CD4-positive, CD25-positive, alpha-beta regulatory T cell (primary cell): Measurements from ENCODE around the gene MCM8. TPM values are rescaled to one million over a fixed set of nuclear protein-coding genes. Genes with fewer than 3 reads are reported as not detected.

Source experiments
- ATAC-seq, 2 donors: fragments of 150-1000 bp; cut with Tn5 transposase; one replicate each; pipeline ENCODE4 v1.10.0; 2021; ENCODE audit warnings: low read depth in 2 of 2, moderate number of reproducible peaks in 2 of 2, moderate library complexity in 1 of 2
- DNase-seq, 3 donors: peaks; one replicate each; pipeline versions ENCODE4 v3.0.0 to v3.0.0-alpha.2; 2012 to 2022; ENCODE audit warnings: mixed read lengths in 1 of 3
- H3K27ac ChIP-seq: one replicate; pipeline ENCODE4 v1.7.0; 2013; ENCODE audit warnings: mild to moderate bottlenecking, low read length; ENCODE audit not compliant: insufficient read depth, poor library complexity, severe bottlenecking
- H3K27me3 ChIP-seq: one replicate; pipeline ENCODE4 v1.7.0; 2013; ENCODE audit warnings: low read length; ENCODE audit not compliant: control insufficient read depth, insufficient read depth
- H3K36me3 ChIP-seq: one replicate; pipeline ENCODE4 v1.7.0; 2013; ENCODE audit warnings: mild to moderate bottlenecking, low read length, moderate library complexity; ENCODE audit not compliant: control insufficient read depth, insufficient read depth
- H3K4me1 ChIP-seq: 2 replicates; pipeline ENCODE4 v1.7.0; 2013; ENCODE audit warnings: mild to moderate bottlenecking, low read length; ENCODE audit not compliant: insufficient read depth, control insufficient read depth, poor library complexity, severe bottlenecking
- H3K4me3 ChIP-seq: one replicate; pipeline ENCODE4 v1.7.0; 2013; ENCODE audit warnings: low read depth, mild to moderate bottlenecking, low read length, moderate library complexity
- H3K9me3 ChIP-seq, 2 experiments: 1 replicate in 1 of 2; 2 replicates in 1 of 2; pipeline ENCODE4 v1.7.0; 2013; ENCODE audit warnings: low read length in 2 of 2, mild to moderate bottlenecking in 1 of 2, moderate library complexity in 1 of 2; ENCODE audit not compliant: control insufficient read depth in 2 of 2
- H3K27ac Mint-ChIP-seq, 3 donors: one replicate each; pipeline ENCODE4 v1.8.0; 2020 to 2022; ENCODE audit warnings: mild to moderate bottlenecking in 3 of 3, mixed read lengths in 3 of 3, moderate library complexity in 2 of 3
- H3K27me3 Mint-ChIP-seq: one replicate; pipeline ENCODE4 v1.8.0; 2022; ENCODE audit warnings: mild to moderate bottlenecking, mixed read lengths
- H3K36me3 Mint-ChIP-seq: one replicate; pipeline ENCODE4 v1.8.0; 2020; ENCODE audit warnings: mixed read lengths
- H3K4me1 Mint-ChIP-seq, 4 donors: one replicate each; pipeline ENCODE4 v1.8.0; 2020 to 2022; ENCODE audit warnings: mixed read lengths in 4 of 4, mild to moderate bottlenecking in 1 of 4
- H3K4me3 Mint-ChIP-seq, 4 donors: one replicate each; pipeline ENCODE4 v1.8.0; 2020 to 2022; ENCODE audit warnings: mild to moderate bottlenecking in 4 of 4, mixed read lengths in 4 of 4, moderate library complexity in 3 of 4
- H3K9me3 Mint-ChIP-seq, 7 donors: one replicate each; pipeline ENCODE4 v1.8.0; 2020 to 2022; ENCODE audit warnings: mixed read lengths in 7 of 7, mild to moderate bottlenecking in 3 of 7, moderate library complexity in 2 of 7
- polyA plus RNA-seq, 4 donors: library from polyadenylated mRNA; unstranded; fragments of 300-500 nt; fragmentation: Illumina TruSeq; gene quantifications; one replicate each; pipeline ENCODE4 v1.2.3, GENCODE V29; 2021
- total RNA-seq: library from RNA; stranded (reverse); gene quantifications from one replicate; pipeline ENCODE4 v1.2.3, GENCODE V29; 2022

Gene MCM8
- total and polyA plus RNA-seq, 5 donors from 2014 or later: 0.52 to 6.4 (median 1.4) TPM

GRCh38 chr20:5919626-5920544, 30.6 kb upstream of the MCM8 start:
- H3K4me3 ChIP-seq: no peak overlapping the region
- peak; percentile 28 to 35 for ATAC-seq
- H3K9me3 Mint-ChIP-seq: peaks cover 0 to 2% (median 0%) of the 10 kb centered on the region in 7 donors
- peak in 1 of 3 donors; percentile 45 for DNase-seq
- H3K4me1 ChIP-seq: peaks cover 16% of the 10 kb centered on the region
- H3K27me3 Mint-ChIP-seq: no peaks in the 10 kb centered on the region
- no peaks in the 10 kb centered on the region for H3K36me3 Mint-ChIP-seq
- H3K27ac Mint-ChIP-seq: peak overlapping the region; percentile 18 to 91 (median 63)
- H3K36me3 ChIP-seq: no peaks in the 10 kb centered on the region
- no peak overlapping the region for H3K4me3 Mint-ChIP-seq
- H3K4me1 Mint-ChIP-seq: peaks cover 7 to 24% (median 18%) of the 10 kb centered on the region in 4 donors
- H3K9me3 ChIP-seq: no peaks in the 10 kb centered on the region
- no peaks in the 10 kb centered on the region for H3K27me3 ChIP-seq
- peak overlapping the region; percentile 18 for H3K27ac ChIP-seq

- Mint-ChIP-seq H3K27ac (peak overlapping the region in 2 of 3 donors; percentile 11 to 91), H3K9me3 (no peaks in the 10 kb centered on the region), H3K36me3 (no peaks in the 10 kb centered on the region)
These were observed 29.9 kb upstream of the MCM8 start for GRCh38 chr20:5920581-5920980.

GRCh38 chr20:5923493-5923892, 27.0 kb upstream of the MCM8 start:
- no peak for DNase-seq
- Mint-ChIP-seq H3K27me3 (no peaks in the 10 kb centered on the region), H3K4me1 (peaks cover 7 to 20% (median 18%) of the 10 kb centered on the region in 4 donors), H3K36me3 (no peaks in the 10 kb centered on the region), H3K9me3 (no peaks in the 10 kb centered on the region), H3K27ac (peak overlapping the region in 1 of 3 donors; percentile 6), H3K4me3 (no peak overlapping the region)
- H3K9me3 ChIP-seq: no peaks in the 10 kb centered on the region
- ATAC-seq: no peak
- no peaks in the 10 kb centered on the region for H3K27me3 ChIP-seq
- peaks cover 16% of the 10 kb centered on the region for H3K4me1 ChIP-seq
- H3K4me3 ChIP-seq: no peak overlapping the region
- H3K27ac ChIP-seq: no peak overlapping the region
- H3K36me3 ChIP-seq: no peaks in the 10 kb centered on the region

More at GRCh38 chr20:5920581-5920980, 29.9 kb upstream of the MCM8 start:
- ATAC-seq (no peak), DNase-seq (no peak)
- Histone ChIP-seq H3K36me3 (no peaks in the 10 kb centered on the region), H3K9me3 (no peaks in the 10 kb centered on the region), H3K27ac (no peak overlapping the region), H3K4me3 (no peak overlapping the region), H3K4me1 (peaks cover 16% of the 10 kb centered on the region), H3K27me3 (no peaks in the 10 kb centered on the region)
- Mint-ChIP-seq H3K27me3 (no peaks in the 10 kb centered on the region), H3K4me1 (peaks cover 7 to 24% (median 18%) of the 10 kb centered on the region in 4 donors), H3K4me3 (no peak overlapping the region)

GRCh38 chr20:5925551-5925950, 24.9 kb upstream of the MCM8 start:
- no peaks in the 10 kb centered on the region for H3K36me3 ChIP-seq
- H3K9me3 ChIP-seq: no peaks in the 10 kb centered on the region
- H3K9me3 Mint-ChIP-seq: peaks cover 0 to 3% (median 0%) of the 10 kb centered on the region in 7 donors
- H3K27ac Mint-ChIP-seq: no peak overlapping the region
- DNase-seq: no peak
- no peak overlapping the region for H3K27ac ChIP-seq
- no peaks in the 10 kb centered on the region for H3K27me3 ChIP-seq
- H3K36me3 Mint-ChIP-seq: no peaks in the 10 kb centered on the region
- peaks cover 0 to 1% (median under 1%) of the 10 kb centered on the region in 4 donors for H3K4me1 Mint-ChIP-seq
- H3K27me3 Mint-ChIP-seq: no peaks in the 10 kb centered on the region
- ATAC-seq: no peak
- H3K4me3 ChIP-seq: no peak overlapping the region
- H3K4me1 ChIP-seq: no peaks in the 10 kb centered on the region
- no peak overlapping the region for H3K4me3 Mint-ChIP-seq

GRCh38 chr20:5927749-5928462, 22.5 kb upstream of the MCM8 start:
- Histone ChIP-seq H3K36me3 (no peaks in the 10 kb centered on the region), H3K27me3 (no peaks in the 10 kb centered on the region), H3K4me3 (no peak overlapping the region), H3K27ac (no peak overlapping the region), H3K4me1 (no peaks in the 10 kb centered on the region), H3K9me3 (no peaks in the 10 kb centered on the region)
- no peak for DNase-seq
- Mint-ChIP-seq H3K4me3 (no peak overlapping the region), H3K4me1 (peaks cover 0 to 4% (median 0%) of the 10 kb centered on the region in 4 donors), H3K36me3 (no peaks in the 10 kb centered on the region), H3K27ac (no peak overlapping the region), H3K9me3 (peaks cover 0 to 3% (median 0%) of the 10 kb centered on the region in 7 donors), H3K27me3 (no peaks in the 10 kb centered on the region)
- no peak for ATAC-seq

DNA sequence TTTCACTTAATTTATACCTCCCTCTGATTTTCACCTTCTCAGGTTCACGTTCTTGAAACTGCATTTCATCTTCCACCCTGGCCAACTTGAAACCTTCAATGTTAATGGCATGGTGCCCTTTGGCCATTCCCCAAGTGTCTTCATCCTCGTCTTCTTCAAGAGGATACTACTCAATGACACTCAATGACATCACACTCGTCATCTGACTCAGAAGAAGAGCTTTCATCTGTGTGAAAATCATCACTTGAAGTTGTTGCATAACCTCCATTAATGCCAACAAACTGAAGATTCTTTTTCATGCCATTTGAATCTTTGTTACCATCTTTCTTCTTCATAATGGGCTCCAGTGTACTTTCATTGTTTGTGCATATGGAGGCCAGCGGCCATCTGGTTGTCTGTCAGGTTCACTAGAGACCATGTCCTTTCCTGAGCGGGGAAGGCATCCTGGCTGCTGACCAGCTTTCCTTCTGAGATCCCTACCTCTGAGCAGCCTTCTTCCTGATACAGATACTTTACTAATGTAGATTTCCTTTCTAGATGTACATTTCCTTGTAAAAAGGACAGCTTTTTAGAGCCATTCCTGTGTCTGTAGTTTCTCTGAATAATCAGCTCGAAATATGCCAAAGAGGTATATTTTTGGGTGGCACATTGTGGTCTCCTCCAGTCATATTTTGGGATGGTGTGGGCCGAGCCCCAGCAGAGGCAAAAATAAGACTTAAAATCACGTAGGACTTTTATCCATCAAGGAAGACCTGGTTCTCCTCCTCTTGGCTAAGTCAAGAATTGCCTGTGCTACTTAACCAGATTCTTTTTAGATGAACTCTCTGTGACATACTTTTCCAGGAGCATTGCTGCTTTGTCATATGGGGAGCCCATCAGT, 21.4 kb upstream of the MCM8 start:
- H3K27ac ChIP-seq: no peak overlapping the region
- no peaks in the 10 kb centered on the region for H3K27me3 ChIP-seq
- Mint-ChIP-seq H3K27me3 (no peaks in the 10 kb centered on the region), H3K36me3 (no peaks in the 10 kb centered on the region), H3K27ac (peak overlapping the region in 1 of 3 donors; percentile 53), H3K4me1 (peaks cover 0 to 7% (median 3%) of the 10 kb centered on the region in 4 donors), H3K9me3 (peaks cover 0 to 3% (median 0%) of the 10 kb centered on the region in 7 donors), H3K4me3 (no peak overlapping the region)
- no peaks in the 10 kb centered on the region for H3K36me3 ChIP-seq
- ATAC-seq (no peak), DNase-seq (no peak)
- no peak overlapping the region for H3K4me3 ChIP-seq
- no peaks in the 10 kb centered on the region for H3K4me1 ChIP-seq
- H3K9me3 ChIP-seq: no peaks in the 10 kb centered on the region

DNA sequence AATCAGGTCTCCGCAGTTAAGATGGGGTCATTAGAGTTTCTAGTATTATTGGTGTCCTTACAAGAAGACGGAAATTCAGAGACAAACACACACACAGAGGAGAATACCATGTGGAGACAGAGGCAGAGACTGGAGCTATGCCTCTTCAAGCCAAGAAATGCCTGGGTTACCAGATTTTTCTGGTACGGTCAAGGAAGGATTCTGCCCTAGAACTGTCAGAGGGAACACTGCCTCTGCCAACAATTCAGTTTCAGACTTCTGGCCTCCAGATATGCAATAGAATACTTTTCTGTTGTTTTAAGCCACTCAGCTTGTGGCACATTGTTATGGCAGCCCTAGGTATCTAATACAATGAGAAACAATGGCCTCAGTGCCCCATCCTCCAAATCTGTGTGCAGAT, 19.0 kb upstream of the MCM8 start:
- H3K4me3 Mint-ChIP-seq: no peak overlapping the region
- peaks cover 0 to 10% (median 3%) of the 10 kb centered on the region in 4 donors for H3K4me1 Mint-ChIP-seq
- H3K27me3 Mint-ChIP-seq: no peaks in the 10 kb centered on the region

More for the DNA sequence above, 19.0 kb upstream of the MCM8 start:
- no peaks in the 10 kb centered on the region for H3K9me3 ChIP-seq
- H3K27ac ChIP-seq: no peak overlapping the region
- DNase-seq (no peak), ATAC-seq (no peak)
- no peak overlapping the region for H3K27ac Mint-ChIP-seq
- no peaks in the 10 kb centered on the region for H3K4me1 ChIP-seq
- peaks cover 0 to 3% (median 0%) of the 10 kb centered on the region in 7 donors for H3K9me3 Mint-ChIP-seq
- no peaks in the 10 kb centered on the region for H3K36me3 Mint-ChIP-seq
- H3K27me3 ChIP-seq: no peaks in the 10 kb centered on the region
- no peak overlapping the region for H3K4me3 ChIP-seq
- no peaks in the 10 kb centered on the region for H3K36me3 ChIP-seq
